GM21515 (cell line): ENCODE data around the gene RESP18.
"Not testable (repeated sequence)": the region's sequence is repeated elsewhere in the genome, so short reads cannot be mapped to it uniquely, and the experiment has no call there.

Experiments
- ATAC-seq: cut with Tn5 transposase; IDR thresholded peaks from one replicate; pipeline ENCODE4 v1.9.1; 2021; ENCODE audit not compliant: unreplicated experiment

RESP18 gene

GRCh38 chr2:219292616-219293015 lies 39.9 kb downstream of the RESP18 start:
- no peak for ATAC-seq

DNA sequence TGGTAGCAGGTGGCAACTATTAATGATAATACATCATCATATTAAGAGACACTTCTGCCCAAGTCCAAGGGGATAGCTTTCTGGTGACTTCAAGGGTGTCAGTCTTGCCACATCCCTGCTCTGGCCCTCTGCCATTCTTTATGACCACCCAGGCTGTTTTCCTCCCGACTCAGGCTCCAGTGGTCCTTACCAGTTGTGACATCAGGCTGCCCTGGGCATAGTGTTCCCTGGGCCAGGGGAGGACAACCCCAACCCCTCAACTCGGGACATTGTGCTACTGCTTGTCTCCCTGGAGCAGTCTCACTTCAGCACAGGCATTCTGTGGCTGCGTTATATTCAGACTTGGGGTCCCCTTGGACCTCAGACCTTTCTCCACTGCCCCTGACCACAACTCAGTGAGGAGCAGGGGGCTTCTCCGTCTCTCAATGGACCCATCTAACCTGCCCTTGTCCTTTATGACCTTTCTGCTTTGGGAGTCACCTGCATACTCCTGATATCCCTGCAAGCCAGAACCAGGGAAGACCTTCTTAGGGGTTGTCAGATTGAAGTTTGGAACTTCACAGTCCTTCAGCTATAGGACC lies 40.5 kb downstream of the RESP18 start:
- no peak for ATAC-seq

DNA sequence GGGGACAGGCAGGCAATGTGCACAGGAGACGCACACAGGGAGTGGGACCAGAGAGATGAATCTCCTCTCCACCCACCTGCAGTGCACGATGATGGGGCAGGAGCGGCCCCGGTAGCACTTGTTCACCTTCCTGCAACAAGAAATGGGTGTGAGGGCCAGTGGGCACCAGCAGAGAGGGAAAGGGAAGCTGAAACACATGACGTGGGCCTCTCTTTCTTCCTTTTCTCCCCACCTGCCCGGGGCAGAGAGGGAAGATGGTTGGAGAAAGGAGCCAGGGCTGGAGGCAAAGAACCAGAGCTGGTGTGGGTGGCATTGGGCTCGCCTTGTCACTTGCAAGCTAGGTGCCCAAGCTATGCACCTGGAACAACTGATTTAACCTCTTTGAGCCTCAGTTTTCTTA lies 41.1 kb downstream of the RESP18 start:
- no peak for ATAC-seq

DNA sequence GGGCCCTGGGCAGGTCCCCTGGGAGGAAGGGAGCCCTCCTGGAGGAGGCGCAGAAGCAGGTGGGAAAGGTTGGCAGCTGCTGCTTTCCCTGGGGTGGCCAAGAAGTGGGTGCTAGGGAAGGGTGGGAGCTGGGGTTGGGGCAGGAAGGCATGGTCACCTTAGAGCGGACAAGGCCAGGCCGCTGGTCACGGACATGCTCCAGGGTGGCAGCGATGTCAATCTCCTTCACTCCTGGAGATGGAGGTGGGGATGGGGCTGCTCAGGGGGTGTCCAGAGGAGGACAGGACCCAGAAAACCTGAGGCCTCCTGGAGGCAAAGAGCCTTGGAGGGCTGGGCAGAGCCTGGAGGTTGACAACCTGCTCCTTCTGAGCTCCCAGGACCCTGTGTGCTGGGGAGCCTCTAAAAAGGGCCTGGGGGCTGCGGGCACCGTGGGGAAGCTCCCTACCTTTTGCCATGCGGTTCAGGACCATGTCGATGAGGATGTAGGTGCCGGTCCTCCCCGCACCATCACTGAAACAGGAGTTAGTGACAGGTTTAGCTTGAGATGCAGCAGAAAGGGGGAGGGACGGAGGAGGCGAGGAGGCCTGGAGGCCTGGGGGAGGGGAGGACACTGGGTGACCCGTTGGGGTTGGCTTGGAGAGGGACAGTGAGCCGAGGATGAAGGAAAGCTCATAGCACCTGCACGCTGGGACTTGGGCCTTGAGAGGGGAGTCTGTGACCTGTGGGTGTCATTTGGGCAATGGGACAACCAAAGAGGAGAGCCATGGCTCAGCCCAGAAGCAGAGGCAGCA lies 42.0 kb downstream of the RESP18 start:
- ATAC-seq = no peak

- no peak for ATAC-seq
These were observed 42.8 kb downstream of the RESP18 start for GRCh38 chr2:219289537-219290361.

GRCh38 chr2:219289195-219289536 lies 43.4 kb downstream of the RESP18 start:
- ATAC-seq = no peak

GRCh38 chr2:219287580-219288265 lies 44.8 kb downstream of the RESP18 start:
- ATAC-seq = no peak

DNA sequence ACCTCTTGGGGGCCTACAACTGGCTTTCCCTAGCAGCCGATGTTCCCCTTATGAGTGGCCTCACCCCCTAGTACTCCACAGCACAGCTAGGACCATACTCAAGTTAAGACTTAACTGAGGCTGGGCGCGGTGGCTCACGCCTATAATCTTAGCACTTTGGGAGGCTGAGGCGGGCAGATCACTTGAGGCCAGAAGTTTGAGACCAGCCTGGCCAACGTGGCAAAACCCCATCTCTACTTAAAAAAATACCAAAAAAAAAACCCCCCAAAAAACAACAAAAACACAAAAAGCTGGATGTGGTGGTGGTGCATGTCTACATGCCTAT lies 45.5 kb downstream of the RESP18 start:
- not testable (repeated sequence) for ATAC-seq

GRCh38 chr2:219286436-219287115 lies 46.0 kb downstream of the RESP18 start:
- ATAC-seq = no peak

GRCh38 chr2:219285894-219286425 lies 46.6 kb downstream of the RESP18 start:
- no peak for ATAC-seq

GRCh38 chr2:219285373-219285735 lies 47.2 kb downstream of the RESP18 start:
- ATAC-seq = no peak

- ATAC-seq = no peak
These were observed 47.8 kb downstream of the RESP18 start for GRCh38 chr2:219284501-219285372.

DNA sequence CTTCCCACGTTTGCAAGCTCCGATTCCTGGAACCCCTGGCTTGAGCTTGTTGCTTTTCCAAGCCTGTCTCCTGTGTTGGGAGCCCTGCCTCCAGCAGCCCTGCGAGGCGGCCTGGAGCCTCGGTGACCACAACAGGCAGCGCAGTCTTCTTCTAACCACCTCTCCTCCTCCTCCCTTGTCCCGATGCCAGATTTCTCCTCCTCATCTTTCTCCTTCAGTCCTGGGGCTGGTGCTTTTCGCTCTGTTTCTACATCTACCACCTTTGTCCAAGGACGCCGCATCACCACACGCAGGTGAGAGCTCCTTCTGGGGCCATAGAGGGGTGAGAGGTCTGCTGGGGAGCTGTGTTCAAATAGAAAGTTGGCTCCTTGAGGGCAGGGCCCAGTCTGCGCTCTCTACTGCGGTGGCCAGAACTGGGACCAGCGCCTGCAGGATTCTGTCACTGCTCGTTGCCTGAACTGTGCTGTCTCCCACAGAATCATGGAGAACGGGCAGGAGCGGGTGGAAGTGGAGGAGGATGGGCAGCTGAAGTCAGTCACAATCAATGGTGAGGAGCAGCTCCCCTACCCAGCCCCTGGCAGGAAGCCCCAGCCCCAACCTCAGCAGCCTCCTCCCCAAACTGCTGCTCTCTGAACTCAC lies 49.5 kb downstream of the RESP18 start:
- ATAC-seq = no peak

GRCh38 chr2:219282375-219282774 lies 50.2 kb downstream of the RESP18 start:
- no peak for ATAC-seq

- ATAC-seq = no peak
These were observed 51.0 kb downstream of the RESP18 start for GRCh38 chr2:219281588-219281987.

- ATAC-seq = no peak
These were observed 51.9 kb downstream of the RESP18 start for GRCh38 chr2:219280651-219281050.

DNA sequence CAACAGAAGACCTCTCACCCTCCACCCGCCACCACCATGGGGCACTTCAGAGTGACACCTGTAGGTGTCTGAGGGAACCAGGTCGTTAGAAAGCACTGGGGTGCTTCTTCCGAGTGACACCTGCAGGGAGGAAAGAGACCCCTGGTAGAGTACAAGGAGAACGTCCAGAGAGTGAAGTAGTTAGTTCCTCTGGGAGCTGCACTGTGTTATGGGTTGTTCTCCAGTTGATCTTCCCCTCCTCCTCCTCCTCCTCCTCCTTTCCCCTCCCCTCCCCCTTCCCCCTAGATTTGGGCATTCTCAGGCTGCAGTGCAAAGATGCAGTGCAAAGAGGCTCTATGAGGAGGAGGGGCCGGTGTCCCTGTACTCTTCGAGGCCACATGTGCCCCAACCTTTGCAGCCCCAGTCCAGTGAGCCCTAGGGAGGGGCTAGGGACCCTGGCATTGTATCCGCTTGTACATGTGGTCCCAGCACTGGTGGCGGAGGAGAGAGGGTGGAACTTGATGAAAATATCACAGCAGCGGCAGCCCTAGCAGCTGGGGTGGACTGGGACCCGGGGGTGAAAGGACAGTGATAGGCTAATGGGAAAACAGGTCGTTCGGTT lies 52.5 kb downstream of the RESP18 start:
- no peak for ATAC-seq

DNA sequence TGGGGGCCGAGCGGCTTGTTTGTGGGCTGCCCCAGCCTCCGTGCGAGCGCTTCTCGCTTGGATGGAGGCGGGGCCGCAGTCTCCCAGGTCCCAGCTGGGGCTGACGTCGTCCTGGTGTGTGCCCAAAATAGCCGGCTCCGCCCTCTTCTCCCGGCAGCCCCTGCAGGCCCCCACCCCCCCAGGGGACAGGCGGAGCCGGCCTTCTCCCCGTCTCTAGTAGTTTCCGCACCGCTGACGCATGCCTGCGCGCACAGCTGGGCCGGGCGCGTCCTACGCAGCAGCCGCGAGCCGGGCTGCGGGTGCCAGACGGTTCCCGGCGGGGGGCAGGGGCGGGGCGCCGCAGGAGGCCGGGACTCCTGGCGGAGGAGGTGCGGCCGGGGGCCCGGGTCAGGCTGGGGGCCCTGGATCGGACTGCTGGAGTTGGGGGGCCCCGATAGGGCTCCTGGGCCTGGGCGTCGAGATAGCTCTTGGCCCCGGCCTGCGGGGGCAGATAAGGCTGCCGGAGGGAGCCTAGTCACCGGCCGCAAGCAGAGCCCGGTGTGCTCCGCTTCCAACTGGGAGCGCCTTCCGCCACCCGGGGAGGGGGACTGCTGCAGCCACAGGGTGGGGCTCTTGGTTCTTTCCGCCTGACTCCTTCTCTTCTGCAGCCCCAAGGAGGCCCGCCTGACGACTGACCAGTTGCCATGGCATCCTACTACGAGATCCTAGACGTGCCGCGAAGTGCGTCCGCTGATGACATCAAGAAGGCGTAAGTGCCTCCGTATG lies 53.2 kb downstream of the RESP18 start, which contains the start of gene DNAJB2:
Gene DNAJB2 (plus strand): TSS at position 216 of the 765 bp plus-strand sequence. CDS start 468 bp downstream, at position 684.
- peak; percentile 85 for ATAC-seq
